LoVo (cell line): ENCODE data around the gene DAAM2.

Source experiments
- DNase-seq: peaks from one replicate; pipeline ENCODE4 v3.0.0-alpha.2; 2016; ENCODE audit warnings: low spot score

Gene DAAM2

GRCh38 chr6:39787322-39787721, 4.9 kb upstream of the DAAM2 start:
- DNase-seq: no peak

- DNase-seq: no peak
These were observed 1.4 kb upstream of the DAAM2 start for GRCh38 chr6:39790772-39791171.

DNA sequence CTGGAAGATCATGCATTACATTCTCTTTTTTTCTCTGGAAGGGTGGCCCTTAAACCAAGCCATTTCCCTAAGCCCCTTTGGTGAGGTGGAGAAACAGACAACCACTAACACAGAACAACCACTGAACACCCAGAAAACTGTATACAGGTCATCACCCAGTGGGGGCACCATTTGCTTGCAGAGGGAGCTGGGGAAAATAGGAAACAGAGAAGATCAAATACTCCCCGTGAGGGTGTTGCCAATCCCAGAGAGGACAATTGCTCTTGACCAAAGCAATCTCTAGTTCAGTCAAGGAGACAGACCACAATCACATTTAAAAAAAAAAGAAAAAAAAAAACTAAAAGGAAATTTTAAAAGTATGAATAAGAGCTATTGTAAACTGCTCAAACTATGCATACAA, 865 bp upstream of the DAAM2 start:
- DNase-seq: no peak

- no peak for DNase-seq
These were observed 619 bp downstream of the DAAM2 start for GRCh38 chr6:39792540-39793450.

- no peak for DNase-seq
These were observed 1.3 kb downstream of the DAAM2 start for GRCh38 chr6:39793516-39793915.

- DNase-seq: no peak
These were observed 2.1 kb downstream of the DAAM2 start for GRCh38 chr6:39794231-39794630.

GRCh38 chr6:39797751-39798150, 5.6 kb downstream of the DAAM2 start:
- DNase-seq: no peak

GRCh38 chr6:39800034-39801032, 8.2 kb downstream of the DAAM2 start:
- DNase-seq: no peak

- no peak for DNase-seq
These were observed 9.5 kb downstream of the DAAM2 start for GRCh38 chr6:39801456-39802251.

DNA sequence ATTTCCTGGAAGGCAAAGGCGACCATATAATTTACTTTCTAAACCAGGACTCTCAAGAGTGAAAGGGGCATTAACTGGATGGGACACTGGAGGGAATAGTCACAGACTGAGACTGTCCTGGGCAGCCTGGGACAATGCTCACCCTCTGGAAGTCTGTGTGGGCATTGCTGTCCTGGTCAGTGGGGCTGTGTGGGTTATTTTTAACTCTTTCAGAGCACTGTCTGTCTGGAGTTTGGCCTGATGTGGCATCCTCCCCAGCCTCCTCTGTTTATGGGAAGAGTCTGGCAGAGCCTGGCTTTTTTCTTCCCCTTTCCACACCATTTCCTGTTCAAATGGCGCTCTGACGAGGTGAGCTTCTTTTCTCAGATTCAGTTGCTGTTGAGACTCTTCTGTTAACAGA, 11.7 kb downstream of the DAAM2 start:
- DNase-seq: no peak

DNA sequence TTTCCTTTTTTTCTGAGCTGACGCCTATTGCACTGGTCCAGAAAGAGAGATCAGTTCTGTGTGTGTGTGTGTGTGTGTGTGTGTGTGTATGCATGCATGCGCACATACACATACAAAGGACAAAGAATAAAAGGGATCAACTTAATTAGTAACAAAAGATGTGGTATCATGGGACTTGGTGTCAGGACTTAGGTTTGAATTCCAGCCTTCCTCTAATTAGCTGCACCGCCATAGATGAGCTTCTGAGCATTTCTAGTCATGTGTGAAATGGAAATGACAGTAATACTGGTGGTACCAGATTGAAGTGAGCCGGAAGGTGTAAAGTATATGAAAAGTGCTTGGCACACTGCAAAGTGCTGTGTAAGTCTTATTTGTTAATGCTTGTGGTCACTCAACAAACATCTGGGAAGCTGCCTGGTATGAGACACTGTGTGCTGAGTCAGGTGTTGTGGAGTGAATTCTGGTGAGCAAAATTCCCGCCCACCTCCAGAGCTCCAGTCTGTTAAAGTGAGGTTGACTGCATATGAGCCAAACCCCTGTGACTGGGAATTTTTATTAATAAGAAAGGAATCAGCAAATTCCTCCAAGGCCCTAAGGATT, 12.4 kb downstream of the DAAM2 start:
- DNase-seq: no peak

DNA sequence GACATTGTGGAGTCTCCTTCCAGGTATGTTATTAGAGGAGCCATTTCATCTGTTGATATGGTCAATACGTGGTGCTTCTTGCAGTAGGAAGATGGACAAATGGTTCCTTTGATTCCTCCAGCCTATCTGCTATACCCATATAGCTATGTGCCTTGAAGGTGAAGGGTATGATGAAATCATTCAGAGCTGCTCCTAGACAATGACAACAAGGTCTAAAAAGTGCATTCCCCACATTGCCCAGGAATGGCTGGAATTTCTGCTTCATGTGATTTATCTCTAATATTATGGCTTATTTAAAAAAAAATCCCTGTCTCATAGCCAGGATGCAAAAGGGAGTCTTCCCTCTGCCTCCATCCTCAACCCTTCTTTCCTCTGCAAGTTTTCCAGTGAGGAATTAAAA, 14.1 kb downstream of the DAAM2 start:
- no peak for DNase-seq

DNA sequence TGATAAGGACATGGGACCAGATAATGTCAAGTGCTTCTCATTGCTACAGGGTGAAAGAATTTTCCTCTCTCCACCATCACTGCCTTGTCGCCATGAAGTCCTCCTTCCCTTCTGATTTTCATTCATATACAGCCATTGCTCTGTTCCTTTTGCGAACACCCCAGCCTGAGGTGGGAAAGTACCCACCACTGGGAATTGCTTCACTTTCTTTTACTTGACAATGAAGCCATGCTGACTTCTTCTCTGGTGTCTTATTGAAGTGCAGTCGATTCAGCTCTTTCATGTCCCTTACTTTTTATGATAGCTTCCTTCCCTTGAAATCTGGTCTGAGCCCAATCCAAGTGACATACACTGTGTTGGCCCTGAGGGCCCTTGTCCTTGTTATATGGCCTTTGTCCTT, 16.2 kb downstream of the DAAM2 start:
- DNase-seq: no peak

GRCh38 chr6:39808964-39809363, 16.8 kb downstream of the DAAM2 start:
- DNase-seq: no peak

GRCh38 chr6:39811835-39812345, 19.7 kb downstream of the DAAM2 start:
- DNase-seq: no peak

DNA sequence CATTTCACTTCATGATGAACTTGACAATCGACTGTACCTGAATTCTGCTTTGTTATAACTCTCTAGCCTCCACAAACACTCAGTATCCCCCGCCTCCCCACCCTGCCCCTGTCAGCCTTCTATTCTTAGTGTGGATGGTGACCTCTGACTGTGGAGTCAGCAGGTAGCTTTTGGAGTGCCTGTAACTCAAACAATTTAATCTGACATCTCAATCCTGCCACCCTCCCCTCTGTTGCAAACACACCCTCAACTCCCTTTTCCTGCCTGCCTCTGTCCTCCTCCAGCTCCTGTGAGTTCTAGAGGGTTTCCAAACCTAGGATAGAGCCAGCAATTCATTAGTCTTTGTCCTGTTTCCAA, 20.3 kb downstream of the DAAM2 start:
- DNase-seq: no peak

- DNase-seq: no peak
These were observed 20.8 kb downstream of the DAAM2 start for GRCh38 chr6:39812853-39813533.

DNA sequence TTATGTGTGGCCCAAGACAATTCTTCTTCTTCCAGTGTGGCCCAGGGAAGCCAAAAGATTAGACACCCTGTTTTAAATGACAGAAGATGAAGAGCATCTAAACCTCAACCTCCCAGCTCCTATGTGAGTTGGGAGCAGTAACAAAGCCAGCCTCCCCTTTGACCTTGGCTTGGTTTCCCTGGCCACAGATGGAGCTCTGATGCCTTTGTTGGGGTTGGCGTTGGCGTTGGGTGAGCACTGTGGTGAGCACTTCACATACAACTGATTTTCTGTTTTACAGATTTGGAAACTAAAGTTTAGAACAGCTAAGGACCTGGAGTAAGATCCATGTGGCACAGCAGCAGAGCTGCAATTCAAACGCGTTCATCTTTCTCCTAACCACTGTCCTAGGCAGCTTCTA, 22.1 kb downstream of the DAAM2 start:
- no peak for DNase-seq

DNA sequence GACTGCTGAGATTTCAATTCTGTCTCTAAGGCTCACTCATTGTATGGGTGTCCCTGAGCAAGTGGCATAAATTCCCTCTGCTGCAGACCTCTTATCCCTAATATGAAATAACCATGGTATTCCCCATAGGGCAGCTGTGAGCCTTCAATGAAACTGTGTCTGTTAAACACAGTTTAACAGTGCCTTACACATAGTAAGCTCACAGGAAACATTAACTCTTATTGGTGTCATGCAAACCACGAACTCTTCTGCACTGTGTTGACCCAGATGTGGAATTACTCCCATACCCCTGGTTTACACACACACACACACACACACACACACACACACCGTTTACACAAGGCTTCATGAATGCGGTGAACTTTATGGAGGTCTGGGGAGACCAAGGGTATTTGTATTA, 23.2 kb downstream of the DAAM2 start:
- DNase-seq: no peak

- no peak for DNase-seq
These were observed 24.6 kb downstream of the DAAM2 start for GRCh38 chr6:39816747-39817146.

- DNase-seq: no peak
These were observed 26.5 kb downstream of the DAAM2 start for GRCh38 chr6:39818695-39819094.
